A549 (cell line): ENCODE data around the gene RNU1-3. TPM values are rescaled to one million over a fixed set of nuclear protein-coding genes. Genes with fewer than 3 reads are reported as not detected.
A peak's percentile ranks its signal among the peaks of the same experiment; 100 is the strongest.
"Not testable (repeated sequence)": the region's sequence is repeated elsewhere in the genome, so short reads cannot be mapped to it uniquely, and the experiment has no call there.

Experiments
- ATAC-seq, 2 experiments: fragments of 200-7000 bp in 1 of 2; fragments of >200 bp in 1 of 2; cut with Nextera tagmentation in 1 of 2; cut with Tn5 transposase in 1 of 2; 3 replicates each; pipeline versions ENCODE4 v1.8.0 to v1.9.1; 2018 to 2020; ENCODE audit warnings: mild to moderate bottlenecking in 1 of 2, moderate library complexity in 1 of 2
- CTCF ChIA-PET: fragments of 300-600 bp; sonication (Branson Sonifier 250); formaldehyde crosslinking; extraction: SDS; loops from one replicate; lab custom pipeline; 2021; ENCODE audit warnings: antibody characterized with exemption, inconsistent platforms; lab: Yijun Ruan, JAX
- POLR2A ChIA-PET: fragments of 350-600 bp; formaldehyde crosslinking; extraction: SDS; loops from one replicate; lab custom pipeline; 2021; ENCODE audit warnings: antibody characterized with exemption, inconsistent platforms; lab: Yijun Ruan, JAX
- DNase-seq, 2 experiments: peaks; one replicate each; pipeline versions ENCODE4 v3.0.0 to v3.0.0-alpha.2; 2011 to 2016; ENCODE audit warnings: low read depth in 1 of 2, low spot score in 1 of 2
- FAIRE-seq: peaks from 2 replicates; lab custom pipeline; 2011; peaks lifted over from hg19 to GRCh38; lab: Jason Lieb, UNC
- H3K27ac ChIP-seq, 2 experiments: fragments of >200 bp; sonication (Bioruptor Twin); formaldehyde crosslinking; 3 replicates each; pipeline ENCODE4 v1.5.1; 2016 to 2017
- H3K4me1 ChIP-seq: fragments of >200 bp; sonication (Bioruptor Twin); formaldehyde crosslinking; 3 replicates; pipeline ENCODE4 v1.6.1; 2016
- H3K4me2 ChIP-seq: fragments of >200 bp; sonication (Bioruptor Twin); formaldehyde crosslinking; 3 replicates; pipeline ENCODE4 v1.6.1; 2016
- H3K4me3 ChIP-seq: fragments of >200 bp; sonication (Bioruptor Twin); formaldehyde crosslinking; 3 replicates; pipeline ENCODE4 v1.5.1; 2016
- H3K9me3 ChIP-seq: fragments of >200 bp; sonication (Bioruptor Twin); formaldehyde crosslinking; 3 replicates; pipeline ENCODE4 v1.6.1; 2016
- BHLHE40 ChIP-seq: IDR thresholded peaks from 2 replicates; pipeline ENCODE4 v1.6.1; 2012; ENCODE audit warnings: low read depth, low read length, inconsistent platforms
- CBX8 ChIP-seq: fragments of 200-600 bp; sonication (generic); IDR thresholded peaks from 2 replicates; pipeline ENCODE4 v1.6.1; 2016
- EHF ChIP-seq: fragments of 250-450 bp; sonication (Bioruptor Pico); IDR thresholded peaks from 2 replicates; pipeline ENCODE4 v1.5.0; 2020; ENCODE audit warnings: mild to moderate bottlenecking
- EHMT2 ChIP-seq: fragments of 200-600 bp; sonication (generic); IDR thresholded peaks from 2 replicates; pipeline ENCODE4 v1.6.1; 2016; ENCODE audit warnings: antibody characterized with exemption, low read depth, mild to moderate bottlenecking, moderate library complexity
- FOSB ChIP-seq: fragments of 250-450 bp; sonication (Bioruptor Pico); IDR thresholded peaks from 2 replicates; pipeline ENCODE4 v1.5.0; 2020; ENCODE audit warnings: mild to moderate bottlenecking, moderate library complexity
- GATA3 ChIP-seq: IDR thresholded peaks from 2 replicates; pipeline ENCODE4 v1.6.1; 2012; ENCODE audit warnings: borderline replicate concordance
- HEYL ChIP-seq: fragments of 250-450 bp; sonication (Bioruptor Pico); IDR thresholded peaks from 2 replicates; pipeline ENCODE4 v1.8.0; 2021; ENCODE audit warnings: mild to moderate bottlenecking, moderate library complexity
- HOXA7 ChIP-seq: fragments of 250-450 bp; sonication (Bioruptor Pico); IDR thresholded peaks from 2 replicates; pipeline ENCODE4 v1.5.0; 2020; ENCODE audit warnings: mild to moderate bottlenecking, moderate library complexity
- KDM1A ChIP-seq: fragments of 200-600 bp; sonication (generic); IDR thresholded peaks from 2 replicates; pipeline ENCODE4 v1.6.1; 2016; ENCODE audit warnings: low read depth, mild to moderate bottlenecking
- KDM5A ChIP-seq: fragments of 200-600 bp; sonication (generic); IDR thresholded peaks from 2 replicates; pipeline ENCODE4 v1.6.1; 2016; ENCODE audit warnings: antibody characterized with exemption, mild to moderate bottlenecking
- MAZ ChIP-seq: fragments of 150-350 bp; IDR thresholded peaks from 2 replicates; pipeline ENCODE4 v1.6.1; 2014; ENCODE audit warnings: antibody characterized with exemption, low read depth, low read length, borderline replicate concordance
- MYC ChIP-seq: IDR thresholded peaks from 2 replicates; pipeline ENCODE4 v1.6.1; 2012; ENCODE audit warnings: mild to moderate bottlenecking, inconsistent platforms, low read length, improper control_type of control experiment, borderline replicate concordance
- NPAS2 ChIP-seq: fragments of 250-450 bp; sonication (Bioruptor Pico); IDR thresholded peaks from 2 replicates; pipeline ENCODE4 v1.8.0; 2022; ENCODE audit warnings: mild to moderate bottlenecking, moderate library complexity, borderline replicate concordance
- NR3C1 ChIP-seq: fragments of >200 bp; sonication (Bioruptor Twin); formaldehyde crosslinking; IDR thresholded peaks from 3 replicates; pipeline ENCODE4 v1.6.1; 2017
- RNF2 ChIP-seq: fragments of 200-600 bp; sonication (generic); IDR thresholded peaks from 2 replicates; pipeline ENCODE4 v1.6.1; 2016; ENCODE audit warnings: low read depth, mild to moderate bottlenecking, antibody characterized with exemption, moderate library complexity, borderline replicate concordance
- SMC3 ChIP-seq: fragments of >200 bp; sonication (Bioruptor Twin); formaldehyde crosslinking; IDR thresholded peaks from 3 replicates; pipeline ENCODE4 v1.6.1; 2018; ENCODE audit warnings: inconsistent platforms
- SREBF2 ChIP-seq: fragments of 450-650 bp; IDR thresholded peaks from 2 replicates; pipeline ENCODE4 v1.6.1; 2014; ENCODE audit warnings: mild to moderate bottlenecking, moderate library complexity
- TP53 ChIP-seq: fragments of 250-450 bp; sonication (Bioruptor Pico); IDR thresholded peaks from 2 replicates; pipeline ENCODE4 v1.5.0; 2021; ENCODE audit warnings: mild to moderate bottlenecking, moderate library complexity
- ZC3H11A ChIP-seq: fragments of 450-650 bp; IDR thresholded peaks from 2 replicates; pipeline ENCODE4 v1.6.1; 2014; ENCODE audit warnings: antibody characterized with exemption, mild to moderate bottlenecking
- WGBS: methylation state at CpG from one replicate; pipeline ENCODE4 v1.1.6; 2017; ENCODE audit errors: missing lambda C conversion rate; 5-methylcytosine and 5-hydroxymethylcytosine counted together
- polyA plus RNA-seq, 4 experiments: library from polyadenylated mRNA; depleted of rRNA in 3 of 4; stranded (reverse); fragments of >200 nt; fragmentation: RNase III in 1 of 4; extraction: RNeasy Plus Mini Kit Qiagen cat#74134 plus additional on column Dnase treatment in 1 of 4; gene quantifications; 2 replicates in 3 of 4; 3 replicates in 1 of 4; pipeline ENCODE4 v1.2.3, GENCODE V29; 2011 to 2017
- TF ChIP-seq, protein P1 (sequence below): fragments of 150-350 bp; IDR thresholded peaks from 2 replicates; pipeline ENCODE4 v1.6.1; 2014; ENCODE audit warnings: low read depth, mild to moderate bottlenecking, low read length
- TF ChIP-seq, protein P2 (sequence below): fragments of 200-600 bp; sonication (generic); IDR thresholded peaks from 2 replicates; pipeline ENCODE4 v1.6.1; 2016; ENCODE audit warnings: antibody characterized with exemption, mild to moderate bottlenecking, moderate library complexity
- TF ChIP-seq, protein P3 (sequence below): fragments of 450-650 bp; IDR thresholded peaks from 2 replicates; pipeline ENCODE4 v1.6.1; 2014; ENCODE audit warnings: antibody characterized with exemption
- TF ChIP-seq, protein P4 (sequence below): IDR thresholded peaks from 2 replicates; pipeline ENCODE4 v1.6.1; 2012; ENCODE audit warnings: low read depth, borderline replicate concordance

Gene RNU1-3
- polyA plus RNA-seq, 2 of the 4 experiments (the other 2 are of a cell fraction), result 6.6 to 56.2 TPM

DNA sequence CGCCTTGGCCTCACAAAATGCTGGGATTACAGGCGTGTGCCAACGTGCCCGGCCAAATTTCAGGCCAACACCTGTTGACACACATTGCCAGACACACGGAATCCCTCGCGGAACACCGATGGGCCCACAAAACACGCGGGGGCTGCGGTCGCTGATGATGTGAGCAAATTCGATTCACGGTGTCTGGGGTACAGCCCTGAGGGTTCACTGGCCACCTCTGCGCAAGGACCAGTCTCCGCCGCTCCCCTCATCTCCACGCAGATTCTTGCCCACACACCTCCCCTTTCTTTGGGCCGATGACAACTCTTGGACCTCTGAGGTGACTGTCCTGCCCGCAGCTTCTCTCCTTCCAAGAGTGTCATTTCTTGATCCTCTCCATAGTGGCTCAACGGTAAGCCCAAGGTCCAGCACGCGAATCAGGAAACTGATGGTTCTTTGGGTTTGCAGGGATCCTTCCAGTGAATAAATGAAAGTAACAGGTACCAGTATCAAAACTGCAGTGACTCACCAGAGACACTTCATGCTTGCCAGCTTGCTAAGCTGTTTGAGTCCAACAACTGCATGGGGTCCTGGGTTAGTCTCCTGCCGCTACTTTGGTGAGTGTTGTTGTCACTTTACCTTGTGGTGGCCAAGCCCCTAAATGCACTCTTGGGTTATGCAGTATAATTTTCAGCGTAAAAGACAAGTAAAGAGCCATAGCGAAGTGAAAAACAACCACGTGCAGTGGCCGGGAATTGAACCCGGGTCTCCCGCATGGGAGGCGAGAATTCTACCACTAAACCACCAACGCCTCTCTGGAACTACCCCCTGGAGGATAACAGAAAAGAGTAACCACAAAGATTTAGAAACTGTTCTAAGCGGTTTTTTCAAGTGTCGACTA lies 11.0 kb upstream of the RNU1-3 start (continued):
- TF ChIP-seq, protein P1, sequence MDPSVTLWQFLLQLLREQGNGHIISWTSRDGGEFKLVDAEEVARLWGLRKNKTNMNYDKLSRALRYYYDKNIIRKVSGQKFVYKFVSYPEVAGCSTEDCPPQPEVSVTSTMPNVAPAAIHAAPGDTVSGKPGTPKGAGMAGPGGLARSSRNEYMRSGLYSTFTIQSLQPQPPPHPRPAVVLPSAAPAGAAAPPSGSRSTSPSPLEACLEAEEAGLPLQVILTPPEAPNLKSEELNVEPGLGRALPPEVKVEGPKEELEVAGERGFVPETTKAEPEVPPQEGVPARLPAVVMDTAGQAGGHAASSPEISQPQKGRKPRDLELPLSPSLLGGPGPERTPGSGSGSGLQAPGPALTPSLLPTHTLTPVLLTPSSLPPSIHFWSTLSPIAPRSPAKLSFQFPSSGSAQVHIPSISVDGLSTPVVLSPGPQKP, result no peak
- TF ChIP-seq MAZ (no peak), GATA3 (no peak), BHLHE40 (no peak), RNF2 (no peak), MYC (no peak; the same call in 1 of the 2 replicates), HOXA7 (no peak), SREBF2 (peak; percentile 61), KDM5A (no peak), TP53 (CRISPR knock-in tag) (0 out of 2 replicates have a peak, but pooled peaks have one; percentile 57), KDM1A (no peak), FOSB (CRISPR knock-in tag) (peak; percentile 74; the same call in 1 of the 2 replicates), ZC3H11A (no peak), NPAS2 (CRISPR knock-in tag) (no peak), EHMT2 (no peak), EHF (CRISPR knock-in tag) (no peak), CBX8 (no peak), HEYL (CRISPR knock-in tag) (no peak), NR3C1 (no peak), SMC3 (no peak; the same call in 2 of the 3 replicates)
- TF ChIP-seq, protein P2, sequence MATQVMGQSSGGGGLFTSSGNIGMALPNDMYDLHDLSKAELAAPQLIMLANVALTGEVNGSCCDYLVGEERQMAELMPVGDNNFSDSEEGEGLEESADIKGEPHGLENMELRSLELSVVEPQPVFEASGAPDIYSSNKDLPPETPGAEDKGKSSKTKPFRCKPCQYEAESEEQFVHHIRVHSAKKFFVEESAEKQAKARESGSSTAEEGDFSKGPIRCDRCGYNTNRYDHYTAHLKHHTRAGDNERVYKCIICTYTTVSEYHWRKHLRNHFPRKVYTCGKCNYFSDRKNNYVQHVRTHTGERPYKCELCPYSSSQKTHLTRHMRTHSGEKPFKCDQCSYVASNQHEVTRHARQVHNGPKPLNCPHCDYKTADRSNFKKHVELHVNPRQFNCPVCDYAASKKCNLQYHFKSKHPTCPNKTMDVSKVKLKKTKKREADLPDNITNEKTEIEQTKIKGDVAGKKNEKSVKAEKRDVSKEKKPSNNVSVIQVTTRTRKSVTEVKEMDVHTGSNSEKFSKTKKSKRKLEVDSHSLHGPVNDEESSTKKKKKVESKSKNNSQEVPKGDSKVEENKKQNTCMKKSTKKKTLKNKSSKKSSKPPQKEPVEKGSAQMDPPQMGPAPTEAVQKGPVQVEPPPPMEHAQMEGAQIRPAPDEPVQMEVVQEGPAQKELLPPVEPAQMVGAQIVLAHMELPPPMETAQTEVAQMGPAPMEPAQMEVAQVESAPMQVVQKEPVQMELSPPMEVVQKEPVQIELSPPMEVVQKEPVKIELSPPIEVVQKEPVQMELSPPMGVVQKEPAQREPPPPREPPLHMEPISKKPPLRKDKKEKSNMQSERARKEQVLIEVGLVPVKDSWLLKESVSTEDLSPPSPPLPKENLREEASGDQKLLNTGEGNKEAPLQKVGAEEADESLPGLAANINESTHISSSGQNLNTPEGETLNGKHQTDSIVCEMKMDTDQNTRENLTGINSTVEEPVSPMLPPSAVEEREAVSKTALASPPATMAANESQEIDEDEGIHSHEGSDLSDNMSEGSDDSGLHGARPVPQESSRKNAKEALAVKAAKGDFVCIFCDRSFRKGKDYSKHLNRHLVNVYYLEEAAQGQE, result no peak
- TF ChIP-seq, protein P3, sequence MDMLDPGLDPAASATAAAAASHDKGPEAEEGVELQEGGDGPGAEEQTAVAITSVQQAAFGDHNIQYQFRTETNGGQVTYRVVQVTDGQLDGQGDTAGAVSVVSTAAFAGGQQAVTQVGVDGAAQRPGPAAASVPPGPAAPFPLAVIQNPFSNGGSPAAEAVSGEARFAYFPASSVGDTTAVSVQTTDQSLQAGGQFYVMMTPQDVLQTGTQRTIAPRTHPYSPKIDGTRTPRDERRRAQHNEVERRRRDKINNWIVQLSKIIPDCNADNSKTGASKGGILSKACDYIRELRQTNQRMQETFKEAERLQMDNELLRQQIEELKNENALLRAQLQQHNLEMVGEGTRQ, result no peak
- TF ChIP-seq, protein P4, sequence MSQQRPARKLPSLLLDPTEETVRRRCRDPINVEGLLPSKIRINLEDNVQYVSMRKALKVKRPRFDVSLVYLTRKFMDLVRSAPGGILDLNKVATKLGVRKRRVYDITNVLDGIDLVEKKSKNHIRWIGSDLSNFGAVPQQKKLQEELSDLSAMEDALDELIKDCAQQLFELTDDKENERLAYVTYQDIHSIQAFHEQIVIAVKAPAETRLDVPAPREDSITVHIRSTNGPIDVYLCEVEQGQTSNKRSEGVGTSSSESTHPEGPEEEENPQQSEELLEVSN, result no peak

DNA sequence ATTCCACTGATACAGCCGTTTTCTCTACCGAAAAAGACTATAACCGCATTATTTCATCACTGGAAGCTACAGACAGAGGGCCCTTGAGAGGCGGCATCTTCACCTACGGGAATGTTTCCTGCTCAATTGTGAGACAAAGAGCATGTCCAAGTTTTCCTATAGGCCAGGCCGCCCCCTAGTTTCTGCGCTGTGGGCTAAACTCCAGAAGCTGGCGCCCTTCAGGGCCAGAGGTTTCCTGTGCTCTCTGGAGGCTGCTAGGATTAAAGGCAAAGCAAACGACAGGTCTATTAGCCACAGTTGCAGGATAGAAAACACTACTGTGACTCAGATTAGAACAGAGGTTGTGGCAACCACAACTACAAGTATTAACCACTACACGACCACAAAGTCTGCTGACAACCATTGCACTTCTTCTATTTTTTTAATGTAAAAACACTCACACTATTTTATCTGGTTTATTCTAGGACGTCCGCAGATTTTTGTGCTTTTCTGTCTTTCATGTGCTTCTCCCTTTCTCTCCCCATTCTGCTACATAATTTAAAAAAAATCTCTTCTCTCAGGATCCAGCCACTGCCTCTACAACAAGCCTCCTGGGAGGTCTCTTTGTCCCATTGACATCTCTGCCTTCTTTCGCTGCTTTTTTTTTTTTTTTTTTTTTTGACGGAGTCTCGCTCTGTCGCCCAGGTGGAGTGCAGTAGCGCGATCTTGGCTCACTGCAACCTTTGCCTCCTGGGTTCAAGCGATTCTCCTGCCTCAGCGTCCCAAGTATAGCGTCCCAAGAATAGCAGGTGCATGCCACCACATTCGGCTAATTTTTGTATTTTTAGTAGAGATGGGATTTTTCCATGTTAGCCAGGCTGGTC lies 10.1 kb upstream of the RNU1-3 start:
- FAIRE-seq, H3K9me3 ChIP-seq, H3K4me3 ChIP-seq, CTCF ChIA-PET, POLR2A ChIA-PET, H3K27ac ChIP-seq, ATAC-seq, H3K4me1 ChIP-seq: not testable (repeated sequence)
- 78% methylated on average over 19 of the region's 22 CpGs for WGBS
- peak overlapping the region; percentile 81; the same call in 1 of the 3 replicates for H3K4me2 ChIP-seq
- peak in 1 of 2 experiments; percentile 11 for DNase-seq

DNA sequence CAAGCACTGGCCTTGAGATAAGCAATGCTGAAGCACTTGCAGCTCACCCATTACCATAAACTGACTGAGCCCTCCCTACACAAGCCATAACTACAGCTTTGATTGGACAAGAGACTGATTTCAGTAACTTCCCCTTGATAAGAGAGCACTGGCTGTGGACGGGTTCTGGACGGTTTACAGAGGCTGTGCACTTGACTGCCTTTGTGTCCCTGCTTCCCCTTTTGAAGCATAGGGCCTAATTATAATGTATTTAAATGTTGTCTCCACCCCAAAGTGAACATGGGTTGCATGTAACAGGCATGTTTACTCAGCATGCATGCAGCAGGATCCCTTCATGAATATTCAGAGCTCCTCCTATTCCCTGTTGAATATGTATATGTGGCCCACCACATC lies 8.4 kb upstream of the RNU1-3 start:
- H3K9me3 ChIP-seq, CTCF ChIA-PET, FAIRE-seq, ATAC-seq, H3K4me1 ChIP-seq, H3K27ac ChIP-seq, DNase-seq, H3K4me3 ChIP-seq, POLR2A ChIA-PET, H3K4me2 ChIP-seq: not testable (repeated sequence)
- 56% methylated on average over 2 of the region's 2 CpGs for WGBS

DNA sequence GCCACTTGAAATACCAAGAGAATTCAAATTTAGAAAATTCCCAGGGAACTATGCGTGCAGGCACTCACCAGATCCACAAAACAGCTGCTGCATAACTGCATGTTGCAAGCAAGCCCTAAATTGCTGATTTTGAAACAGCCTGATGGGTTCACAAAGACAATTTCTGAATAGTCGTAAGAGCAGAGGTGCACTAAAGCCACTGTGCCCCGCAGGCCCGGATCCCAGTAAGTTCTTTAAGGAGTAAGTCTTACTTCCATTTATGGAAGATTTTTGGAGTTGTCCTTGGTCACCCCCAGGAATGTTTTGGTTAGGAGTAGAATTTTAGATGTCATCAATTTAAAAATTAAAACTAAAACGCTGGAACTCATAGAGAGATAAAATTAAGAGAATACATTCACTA lies 7.2 kb upstream of the RNU1-3 start:
- CTCF ChIA-PET, H3K4me3 ChIP-seq, FAIRE-seq, H3K4me2 ChIP-seq, H3K4me1 ChIP-seq, ATAC-seq, H3K9me3 ChIP-seq, POLR2A ChIA-PET, H3K27ac ChIP-seq, DNase-seq: not testable (repeated sequence)
- 48% methylated on average over 5 of the region's 5 CpGs for WGBS
